ENCODE data around the gene RRH.
"Not testable (repeated sequence)": the region's sequence is repeated elsewhere in the genome, so short reads cannot be mapped to it uniquely, and the experiment has no call there.

RRH gene

DNA sequence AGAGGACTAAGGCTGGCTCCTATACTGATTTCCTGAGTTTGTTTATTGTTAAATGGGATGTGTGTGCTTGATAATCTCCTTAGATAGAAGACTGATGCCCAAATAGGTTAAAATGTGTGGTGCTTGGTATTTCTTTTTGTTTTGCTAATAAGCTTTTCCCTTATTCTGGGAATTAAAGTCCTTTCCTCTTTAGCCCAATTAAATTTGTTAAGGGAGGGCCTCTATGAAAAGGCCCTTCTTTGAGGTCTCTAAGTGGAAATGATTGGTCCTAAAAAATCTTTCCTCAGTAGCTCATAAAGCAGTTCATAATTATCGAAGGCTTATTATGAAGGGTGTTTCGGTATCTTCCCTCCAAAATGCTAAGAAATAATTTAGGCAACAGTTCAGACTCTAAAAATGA, at the start of gene RRH:
TSS of gene RRH (plus strand) at position 301 of the 400 bp plus-strand sequence. CDS start at position 357, 56 bp downstream.
- H3F3A ChIP-seq (ENCODE audit: control insufficient read depth, insufficient read depth) = peaks cover 10% of the 10 kb centered on the region

GRCh38 chr4:109782092-109782491, 45.7 kb upstream of the RRH start:
- H3K9me3 ChIP-seq (ENCODE audit: control insufficient read depth, insufficient read depth, low read length); H3K27me3 ChIP-seq (ENCODE audit: control insufficient read depth, low read length); H3K79me2 ChIP-seq (ENCODE audit: control insufficient read depth, low read length); H3K27ac ChIP-seq (ENCODE audit: low read depth, low read length); H3K9me2 ChIP-seq (replicated peaks; ENCODE audit: control insufficient read depth, low read length); H3K4me1 ChIP-seq (ENCODE audit: control insufficient read depth, low read length); H3K4me3 ChIP-seq (ENCODE audit: low read length); H3K4me2 ChIP-seq (ENCODE audit: low read length); H3F3A ChIP-seq (ENCODE audit: control insufficient read depth, insufficient read depth); H3K36me3 ChIP-seq (ENCODE audit: control insufficient read depth, low read length); H4K20me1 ChIP-seq (ENCODE audit: control insufficient read depth, insufficient read depth, low read depth, low read length): not testable (repeated sequence)

More for the DNA sequence above, at the start of gene RRH:
- Histone ChIP-seq H3K79me2 (ENCODE audit: control insufficient read depth, low read length) (no peaks in the 10 kb centered on the region), H3K27me3 (ENCODE audit: control insufficient read depth, low read length) (no peaks in the 10 kb centered on the region), H4K20me1 (ENCODE audit: control insufficient read depth, insufficient read depth, low read depth, low read length) (no peaks in the 10 kb centered on the region), H3K4me2 (ENCODE audit: low read length) (no peak within 1 kb of the TSS), H3K36me3 (ENCODE audit: control insufficient read depth, low read length) (peaks cover 49% of the 10 kb centered on the region), H3K27ac (ENCODE audit: low read depth, low read length) (no peak within 1 kb of the TSS), H3K4me3 (ENCODE audit: low read length) (no peak within 1 kb of the TSS), H3K4me1 (ENCODE audit: control insufficient read depth, low read length) (no peaks in the 10 kb centered on the region), H3K9me3 (ENCODE audit: control insufficient read depth, insufficient read depth, low read length) (no peaks in the 10 kb centered on the region), H3K9me2 (replicated peaks; ENCODE audit: control insufficient read depth, low read length) (no peaks in the 10 kb centered on the region)
- TF ChIP-seq EZH2phosphoT487 (IDR thresholded peaks at IDR 0.05; ENCODE audit: borderline replicate concordance, low read length) = no peak
- TF ChIP-seq, protein P1, sequence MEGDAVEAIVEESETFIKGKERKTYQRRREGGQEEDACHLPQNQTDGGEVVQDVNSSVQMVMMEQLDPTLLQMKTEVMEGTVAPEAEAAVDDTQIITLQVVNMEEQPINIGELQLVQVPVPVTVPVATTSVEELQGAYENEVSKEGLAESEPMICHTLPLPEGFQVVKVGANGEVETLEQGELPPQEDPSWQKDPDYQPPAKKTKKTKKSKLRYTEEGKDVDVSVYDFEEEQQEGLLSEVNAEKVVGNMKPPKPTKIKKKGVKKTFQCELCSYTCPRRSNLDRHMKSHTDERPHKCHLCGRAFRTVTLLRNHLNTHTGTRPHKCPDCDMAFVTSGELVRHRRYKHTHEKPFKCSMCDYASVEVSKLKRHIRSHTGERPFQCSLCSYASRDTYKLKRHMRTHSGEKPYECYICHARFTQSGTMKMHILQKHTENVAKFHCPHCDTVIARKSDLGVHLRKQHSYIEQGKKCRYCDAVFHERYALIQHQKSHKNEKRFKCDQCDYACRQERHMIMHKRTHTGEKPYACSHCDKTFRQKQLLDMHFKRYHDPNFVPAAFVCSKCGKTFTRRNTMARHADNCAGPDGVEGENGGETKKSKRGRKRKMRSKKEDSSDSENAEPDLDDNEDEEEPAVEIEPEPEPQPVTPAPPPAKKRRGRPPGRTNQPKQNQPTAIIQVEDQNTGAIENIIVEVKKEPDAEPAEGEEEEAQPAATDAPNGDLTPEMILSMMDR (IDR thresholded peaks at IDR 0.05; ENCODE audit: low read depth, low read length, poor library complexity, severe bottlenecking) = no peak

DNA sequence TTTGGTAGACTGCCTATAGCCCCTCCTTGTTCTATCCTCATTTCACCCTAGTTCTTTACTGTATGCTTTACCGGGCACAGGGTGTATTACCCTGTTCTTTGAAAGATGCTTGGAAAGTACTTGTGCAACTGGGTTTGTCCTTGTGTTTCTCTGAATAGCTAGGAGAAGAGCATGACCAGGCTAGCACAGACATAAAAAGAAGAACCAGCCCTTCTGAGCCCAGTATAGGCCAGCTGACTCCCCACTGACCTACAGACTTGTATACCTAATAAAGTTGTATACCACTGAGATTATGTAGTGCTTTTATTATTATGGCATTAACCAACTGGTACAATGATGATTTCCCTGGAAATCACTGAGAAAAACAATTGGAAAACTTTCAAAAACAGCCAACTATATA, 40.9 kb upstream of the RRH start:
- Histone ChIP-seq H3K9me3 (ENCODE audit: control insufficient read depth, insufficient read depth, low read length) (no peaks in the 10 kb centered on the region), H4K20me1 (ENCODE audit: control insufficient read depth, insufficient read depth, low read depth, low read length) (no peaks in the 10 kb centered on the region), H3K27me3 (ENCODE audit: control insufficient read depth, low read length) (no peaks in the 10 kb centered on the region), H3K79me2 (ENCODE audit: control insufficient read depth, low read length) (no peaks in the 10 kb centered on the region), H3F3A (ENCODE audit: control insufficient read depth, insufficient read depth) (no peaks in the 10 kb centered on the region), H3K4me2 (ENCODE audit: low read length) (no peak overlapping the region), H3K9me2 (replicated peaks; ENCODE audit: control insufficient read depth, low read length) (no peaks in the 10 kb centered on the region), H3K4me1 (ENCODE audit: control insufficient read depth, low read length) (no peaks in the 10 kb centered on the region), H3K27ac (ENCODE audit: low read depth, low read length) (no peak overlapping the region), H3K36me3 (ENCODE audit: control insufficient read depth, low read length) (no peaks in the 10 kb centered on the region), H3K4me3 (ENCODE audit: low read length) (no peak overlapping the region)
- TF ChIP-seq, protein P1 (IDR thresholded peaks at IDR 0.05; ENCODE audit: low read depth, low read length, poor library complexity, severe bottlenecking) = no peak
- TF ChIP-seq EZH2phosphoT487 (IDR thresholded peaks at IDR 0.05; ENCODE audit: borderline replicate concordance, low read length) = no peak

- no peaks in the 10 kb centered on the region for H3K27me3 ChIP-seq (ENCODE audit: control insufficient read depth, low read length)
- H3K4me3 ChIP-seq (ENCODE audit: low read length) = no peak overlapping the region
- no peak overlapping the region for H3K4me2 ChIP-seq (ENCODE audit: low read length)
- H3K79me2 ChIP-seq (ENCODE audit: control insufficient read depth, low read length) = no peaks in the 10 kb centered on the region
- no peaks in the 10 kb centered on the region for H3F3A ChIP-seq (ENCODE audit: control insufficient read depth, insufficient read depth)
- TF ChIP-seq, protein P1 (IDR thresholded peaks at IDR 0.05; ENCODE audit: low read depth, low read length, poor library complexity, severe bottlenecking) = no peak
- TF ChIP-seq EZH2phosphoT487 (IDR thresholded peaks at IDR 0.05; ENCODE audit: borderline replicate concordance, low read length) = no peak
- no peak overlapping the region for H3K27ac ChIP-seq (ENCODE audit: low read depth, low read length)
- H3K9me2 ChIP-seq (replicated peaks; ENCODE audit: control insufficient read depth, low read length) = no peaks in the 10 kb centered on the region
- no peaks in the 10 kb centered on the region for H4K20me1 ChIP-seq (ENCODE audit: control insufficient read depth, insufficient read depth, low read depth, low read length)
- H3K9me3 ChIP-seq (ENCODE audit: control insufficient read depth, insufficient read depth, low read length) = no peaks in the 10 kb centered on the region
- H3K36me3 ChIP-seq (ENCODE audit: control insufficient read depth, low read length) = no peaks in the 10 kb centered on the region
- H3K4me1 ChIP-seq (ENCODE audit: control insufficient read depth, low read length) = no peaks in the 10 kb centered on the region
Observed at GRCh38 chr4:109787807-109788206, 40.0 kb upstream of the RRH start.
